ENCODE measurements around the gene GPR108. TPM values are rescaled to one million over a fixed set of nuclear protein-coding genes. Genes with fewer than 3 reads are reported as not detected.

GPR108 gene
- total and polyA plus RNA-seq, 2 of the 8 experiments (the other 6 are each of a cell fraction or from before 2014, with no cell fraction given), result 34.9 to 46.0 TPM

DNA sequence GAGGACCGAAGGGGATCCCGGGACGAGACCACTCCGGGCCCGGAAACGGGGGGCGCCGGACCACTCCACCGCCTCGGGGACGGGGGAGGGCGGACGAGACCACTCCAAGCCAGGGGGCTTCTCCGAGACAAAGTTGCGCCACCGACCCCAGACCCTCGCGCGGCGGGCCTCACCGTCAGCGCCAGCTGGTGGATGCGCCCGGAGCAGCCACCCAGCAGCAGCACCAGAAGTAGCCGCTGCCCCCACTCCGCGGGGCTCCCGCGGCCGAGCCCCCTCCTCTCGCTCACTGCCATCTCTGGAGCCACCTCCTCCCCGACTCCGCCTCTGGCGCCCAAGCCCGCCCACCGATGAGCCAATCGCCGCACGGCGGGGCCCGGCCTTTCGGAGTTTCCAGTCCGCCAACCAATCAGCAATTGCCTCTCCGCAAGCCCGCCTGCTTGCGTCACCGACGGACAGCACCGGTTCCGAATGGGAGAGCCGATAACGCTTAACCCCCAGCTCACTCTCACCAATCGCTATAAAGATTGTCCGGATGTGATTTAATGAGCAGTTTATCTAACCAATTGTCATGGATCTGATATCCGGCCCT lies at the start of gene GPR108 (continued):
- TF ChIP-seq, protein P1, sequence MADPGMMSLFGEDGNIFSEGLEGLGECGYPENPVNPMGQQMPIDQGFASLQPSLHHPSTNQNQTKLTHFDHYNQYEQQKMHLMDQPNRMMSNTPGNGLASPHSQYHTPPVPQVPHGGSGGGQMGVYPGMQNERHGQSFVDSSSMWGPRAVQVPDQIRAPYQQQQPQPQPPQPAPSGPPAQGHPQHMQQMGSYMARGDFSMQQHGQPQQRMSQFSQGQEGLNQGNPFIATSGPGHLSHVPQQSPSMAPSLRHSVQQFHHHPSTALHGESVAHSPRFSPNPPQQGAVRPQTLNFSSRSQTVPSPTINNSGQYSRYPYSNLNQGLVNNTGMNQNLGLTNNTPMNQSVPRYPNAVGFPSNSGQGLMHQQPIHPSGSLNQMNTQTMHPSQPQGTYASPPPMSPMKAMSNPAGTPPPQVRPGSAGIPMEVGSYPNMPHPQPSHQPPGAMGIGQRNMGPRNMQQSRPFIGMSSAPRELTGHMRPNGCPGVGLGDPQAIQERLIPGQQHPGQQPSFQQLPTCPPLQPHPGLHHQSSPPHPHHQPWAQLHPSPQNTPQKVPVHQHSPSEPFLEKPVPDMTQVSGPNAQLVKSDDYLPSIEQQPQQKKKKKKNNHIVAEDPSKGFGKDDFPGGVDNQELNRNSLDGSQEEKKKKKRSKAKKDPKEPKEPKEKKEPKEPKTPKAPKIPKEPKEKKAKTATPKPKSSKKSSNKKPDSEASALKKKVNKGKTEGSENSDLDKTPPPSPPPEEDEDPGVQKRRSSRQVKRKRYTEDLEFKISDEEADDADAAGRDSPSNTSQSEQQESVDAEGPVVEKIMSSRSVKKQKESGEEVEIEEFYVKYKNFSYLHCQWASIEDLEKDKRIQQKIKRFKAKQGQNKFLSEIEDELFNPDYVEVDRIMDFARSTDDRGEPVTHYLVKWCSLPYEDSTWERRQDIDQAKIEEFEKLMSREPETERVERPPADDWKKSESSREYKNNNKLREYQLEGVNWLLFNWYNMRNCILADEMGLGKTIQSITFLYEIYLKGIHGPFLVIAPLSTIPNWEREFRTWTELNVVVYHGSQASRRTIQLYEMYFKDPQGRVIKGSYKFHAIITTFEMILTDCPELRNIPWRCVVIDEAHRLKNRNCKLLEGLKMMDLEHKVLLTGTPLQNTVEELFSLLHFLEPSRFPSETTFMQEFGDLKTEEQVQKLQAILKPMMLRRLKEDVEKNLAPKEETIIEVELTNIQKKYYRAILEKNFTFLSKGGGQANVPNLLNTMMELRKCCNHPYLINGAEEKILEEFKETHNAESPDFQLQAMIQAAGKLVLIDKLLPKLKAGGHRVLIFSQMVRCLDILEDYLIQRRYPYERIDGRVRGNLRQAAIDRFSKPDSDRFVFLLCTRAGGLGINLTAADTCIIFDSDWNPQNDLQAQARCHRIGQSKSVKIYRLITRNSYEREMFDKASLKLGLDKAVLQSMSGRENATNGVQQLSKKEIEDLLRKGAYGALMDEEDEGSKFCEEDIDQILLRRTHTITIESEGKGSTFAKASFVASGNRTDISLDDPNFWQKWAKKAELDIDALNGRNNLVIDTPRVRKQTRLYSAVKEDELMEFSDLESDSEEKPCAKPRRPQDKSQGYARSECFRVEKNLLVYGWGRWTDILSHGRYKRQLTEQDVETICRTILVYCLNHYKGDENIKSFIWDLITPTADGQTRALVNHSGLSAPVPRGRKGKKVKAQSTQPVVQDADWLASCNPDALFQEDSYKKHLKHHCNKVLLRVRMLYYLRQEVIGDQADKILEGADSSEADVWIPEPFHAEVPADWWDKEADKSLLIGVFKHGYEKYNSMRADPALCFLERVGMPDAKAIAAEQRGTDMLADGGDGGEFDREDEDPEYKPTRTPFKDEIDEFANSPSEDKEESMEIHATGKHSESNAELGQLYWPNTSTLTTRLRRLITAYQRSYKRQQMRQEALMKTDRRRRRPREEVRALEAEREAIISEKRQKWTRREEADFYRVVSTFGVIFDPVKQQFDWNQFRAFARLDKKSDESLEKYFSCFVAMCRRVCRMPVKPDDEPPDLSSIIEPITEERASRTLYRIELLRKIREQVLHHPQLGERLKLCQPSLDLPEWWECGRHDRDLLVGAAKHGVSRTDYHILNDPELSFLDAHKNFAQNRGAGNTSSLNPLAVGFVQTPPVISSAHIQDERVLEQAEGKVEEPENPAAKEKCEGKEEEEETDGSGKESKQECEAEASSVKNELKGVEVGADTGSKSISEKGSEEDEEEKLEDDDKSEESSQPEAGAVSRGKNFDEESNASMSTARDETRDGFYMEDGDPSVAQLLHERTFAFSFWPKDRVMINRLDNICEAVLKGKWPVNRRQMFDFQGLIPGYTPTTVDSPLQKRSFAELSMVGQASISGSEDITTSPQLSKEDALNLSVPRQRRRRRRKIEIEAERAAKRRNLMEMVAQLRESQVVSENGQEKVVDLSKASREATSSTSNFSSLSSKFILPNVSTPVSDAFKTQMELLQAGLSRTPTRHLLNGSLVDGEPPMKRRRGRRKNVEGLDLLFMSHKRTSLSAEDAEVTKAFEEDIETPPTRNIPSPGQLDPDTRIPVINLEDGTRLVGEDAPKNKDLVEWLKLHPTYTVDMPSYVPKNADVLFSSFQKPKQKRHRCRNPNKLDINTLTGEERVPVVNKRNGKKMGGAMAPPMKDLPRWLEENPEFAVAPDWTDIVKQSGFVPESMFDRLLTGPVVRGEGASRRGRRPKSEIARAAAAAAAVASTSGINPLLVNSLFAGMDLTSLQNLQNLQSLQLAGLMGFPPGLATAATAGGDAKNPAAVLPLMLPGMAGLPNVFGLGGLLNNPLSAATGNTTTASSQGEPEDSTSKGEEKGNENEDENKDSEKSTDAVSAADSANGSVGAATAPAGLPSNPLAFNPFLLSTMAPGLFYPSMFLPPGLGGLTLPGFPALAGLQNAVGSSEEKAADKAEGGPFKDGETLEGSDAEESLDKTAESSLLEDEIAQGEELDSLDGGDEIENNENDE (IDR thresholded peaks at IDR 0.05; ENCODE audit: insufficient replicate concordance, low read length), result no peak
- no peak for TF ChIP-seq SUZ12 (IDR thresholded peaks at IDR 0.05; ENCODE audit: low read length)
- peak; percentile 95 for TF ChIP-seq CREB1 (IDR thresholded peaks at IDR 0.05)
- no peak for TF ChIP-seq RFX5 (IDR thresholded peaks at IDR 0.05; ENCODE audit: borderline replicate concordance, low read depth, low read length)
- peak; percentile 46; the same call in 1 of the 2 replicates for TF ChIP-seq TAF1 (IDR thresholded peaks at IDR 0.05; ENCODE audit: low read depth, low read length)
- peak; percentile 100 for TF ChIP-seq JUND (IDR thresholded peaks at IDR 0.05; ENCODE audit: low read length)
- TF ChIP-seq SIX5 (IDR thresholded peaks at IDR 0.05; ENCODE audit: low read depth, low read length), result peak; percentile 76
- TF ChIP-seq CTBP2 (IDR thresholded peaks at IDR 0.05; ENCODE audit: borderline replicate concordance, insufficient read depth, insufficient read length, low read length), result no peak
- no peak for TF ChIP-seq FOSL1 (IDR thresholded peaks at IDR 0.05; ENCODE audit: insufficient read depth, low read depth, low read length)
